HG03097 (cell line): ENCODE results near the gene RASAL2.

ENCODE experiments used
- ATAC-seq: cut with Tn5 transposase; IDR thresholded peaks from one replicate; pipeline ENCODE4 v1.9.1; 2021; ENCODE audit not compliant: unreplicated experiment, low FRiP score

Gene RASAL2

GRCh38 chr1:178528228-178528952 lies 434.5 kb downstream of the RASAL2 start:
- no peak for ATAC-seq

DNA sequence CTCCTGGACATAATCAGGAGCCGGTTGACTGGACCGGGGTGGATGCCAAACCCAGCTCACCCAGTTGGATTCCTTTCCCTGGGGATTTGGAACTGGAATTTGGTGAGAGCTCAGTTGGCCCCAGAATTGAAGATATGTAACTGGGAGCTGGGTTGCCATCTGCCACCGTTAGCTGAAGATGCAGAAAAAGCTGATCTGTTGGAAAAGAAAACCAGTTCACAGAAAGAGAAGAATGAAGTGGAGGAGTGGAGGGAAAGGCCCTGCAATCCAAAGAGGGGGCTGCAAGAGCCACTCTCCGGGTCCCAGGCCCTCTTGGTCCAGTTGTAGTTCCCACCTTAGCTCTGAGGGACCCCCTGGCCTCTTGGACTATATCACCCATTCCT lies 435.0 kb downstream of the RASAL2 start:
- ATAC-seq = no peak

GRCh38 chr1:178529364-178530036 lies 435.6 kb downstream of the RASAL2 start:
- ATAC-seq = no peak

DNA sequence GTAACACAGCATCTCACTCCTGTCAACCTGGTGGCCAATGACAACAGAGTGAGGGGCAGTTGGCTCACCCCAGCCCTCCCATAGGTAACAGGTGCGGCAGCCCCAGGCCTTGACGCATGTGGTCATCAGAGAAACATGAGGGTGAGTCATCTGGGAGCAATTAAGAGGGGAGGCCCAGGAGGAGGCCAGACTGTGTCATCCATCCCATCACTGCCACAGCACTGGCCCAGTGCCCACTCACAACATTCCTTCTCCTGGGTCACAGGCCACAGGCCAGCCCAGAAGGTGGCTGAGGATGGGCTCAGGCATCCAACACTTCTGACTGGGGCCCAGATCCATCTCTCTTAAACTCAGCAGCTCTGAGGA lies 436.1 kb downstream of the RASAL2 start:
- no peak for ATAC-seq

GRCh38 chr1:178530502-178530901 lies 436.6 kb downstream of the RASAL2 start:
- ATAC-seq = no peak

GRCh38 chr1:178531887-178532286 lies 438.0 kb downstream of the RASAL2 start:
- ATAC-seq = no peak

DNA sequence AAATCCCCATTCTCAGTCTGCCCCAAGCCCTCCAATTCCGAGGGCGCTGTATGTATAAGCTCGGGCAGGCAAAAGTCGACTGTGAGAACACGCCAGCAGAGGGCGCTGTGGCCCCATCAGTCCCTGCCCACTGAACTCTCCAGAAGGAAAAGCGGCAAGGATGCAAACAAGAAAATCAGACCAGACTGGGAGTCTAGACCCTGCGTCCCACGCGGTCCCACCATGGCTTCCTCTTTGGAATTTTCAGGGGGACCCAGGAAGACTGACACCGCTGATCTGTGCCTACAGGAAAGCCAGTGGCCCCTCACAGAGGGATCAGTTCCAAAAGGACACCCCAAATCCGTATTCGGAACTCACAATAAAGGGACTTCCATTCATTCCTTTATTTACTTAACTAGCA lies 438.5 kb downstream of the RASAL2 start:
- ATAC-seq = peak; percentile 70

DNA sequence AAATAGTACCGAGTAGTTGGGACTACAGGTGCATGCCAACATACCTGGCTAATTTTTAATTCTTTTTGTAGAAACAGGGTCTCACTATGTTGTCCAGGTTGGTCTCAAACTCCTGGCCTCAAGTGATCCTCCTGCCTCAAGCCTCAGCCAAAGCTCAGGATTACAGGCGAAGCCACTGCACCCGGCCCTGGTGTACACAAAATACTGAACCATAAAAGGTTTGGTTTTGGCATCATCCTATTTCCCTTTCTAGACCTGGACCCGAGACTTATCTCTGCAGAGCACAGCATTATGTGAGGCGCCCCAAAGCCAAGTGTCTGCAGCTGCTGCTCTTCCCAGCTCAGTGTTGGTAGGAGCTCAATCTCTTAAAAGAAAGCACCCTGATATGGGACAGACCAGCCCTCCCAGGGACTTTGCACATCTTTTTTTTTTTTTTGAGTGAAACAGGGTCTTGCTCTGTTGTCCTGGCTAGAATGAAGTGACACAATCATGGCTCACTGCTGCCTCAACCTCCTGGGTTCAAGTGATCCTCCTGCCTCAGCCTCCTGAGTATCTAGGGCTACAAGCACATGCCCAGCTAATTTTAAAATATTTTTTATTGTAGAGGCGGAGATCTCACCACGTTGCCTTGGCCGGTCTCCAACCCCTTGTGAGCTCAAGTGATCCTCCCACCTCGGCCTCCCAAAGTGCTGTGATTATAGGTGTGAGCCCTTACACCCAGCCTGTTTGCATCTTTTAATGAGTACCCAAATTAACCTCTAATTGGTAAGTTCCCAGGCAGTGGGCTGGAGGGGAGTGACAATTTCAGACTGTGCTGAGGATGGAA lies 439.4 kb downstream of the RASAL2 start:
- no peak for ATAC-seq
